A549 treated with CORT108297 at 1 μM for 4 hours (cell line): Measurements from ENCODE around the gene PPT1. TPM values are rescaled to one million over a fixed set of nuclear protein-coding genes. Genes with fewer than 3 reads are reported as not detected.

ENCODE experiments used
- total RNA-seq: library from RNA; stranded (reverse); fragments of 200-300 nt; extraction: Qiagen RNA extraction; gene quantifications from 5 replicates; pipeline ENCODE4 v1.2.3, GENCODE V29; 2022

The PPT1 gene
- 58.9 to 85.7 TPM (median 62.9 TPM) in 5 replicates for total RNA-seq

GRCh38 chr1:40096977-40097782, at the start of gene PPT1:
TSS of gene PPT1 (minus strand) at chr1:40097252. CDS start at chr1:40097238, 14 bp downstream.

GRCh38 chr1:40040511-40041465, 56.3 kb downstream of the PPT1 start, which contains the start of gene CAP1:
TSS of gene CAP1 (plus strand) at chr1:40040729. CDS start at chr1:40059347, 18,618 bp downstream.

Other genes starting within 250 kb of the PPT1 start
- gene TRIT1, start 213.7 kb downstream of the PPT1 start, total RNA-seq = 14.5 to 19.1 TPM (median 16.3 TPM) in 5 replicates
- gene MYCL, start 195.3 kb downstream of the PPT1 start, total RNA-seq = 0.61 to 1.4 TPM (median 1.3 TPM) in 5 replicates
- 4.0 to 4.3 TPM (median 4.2 TPM) in 5 replicates for gene MFSD2A, start 142.1 kb downstream of the PPT1 start, total RNA-seq
- 199 to 287 TPM (median 219 TPM) in 5 replicates for gene CAP1, start 56.5 kb downstream of the PPT1 start, total RNA-seq
- gene RLF, start 64.1 kb upstream of the PPT1 start, total RNA-seq = 4.4 to 6.7 TPM (median 5.0 TPM) in 5 replicates
- not detected in 5 replicates for gene TMCO2, start 150.7 kb upstream of the PPT1 start, total RNA-seq
- gene ZMPSTE24, start 161.0 kb upstream of the PPT1 start, total RNA-seq = 36.9 to 45.8 TPM (median 37.7 TPM) in 5 replicates
- gene COL9A2, start 220.0 kb upstream of the PPT1 start, total RNA-seq = 0.09 to 0.39 TPM (median 0.36 TPM) in 5 replicates